WTC11 (cell line): ENCODE measurements around the gene TNFAIP3. TPM values are rescaled to one million over a fixed set of nuclear protein-coding genes. Genes with fewer than 3 reads are reported as not detected.

Source experiments
- ATAC-seq: fragments of 200-7000 bp; cut with Tn5 transposase; 2 replicates; pipeline ENCODE4 v1.10.0; 2021; ENCODE audit warnings: mild to moderate bottlenecking, moderate library complexity
- CTCF ChIA-PET: fragments of 300-600 bp; sonication (Branson Sonifier 250); formaldehyde crosslinking; loops from one replicate; lab custom pipeline; 2021; ENCODE audit warnings: antibody characterized with exemption; lab: Charles Lee
- POLR2A ChIA-PET: fragments of 350-600 bp; sonication (Branson Sonifier 250); formaldehyde crosslinking; loops from one replicate; lab custom pipeline; 2021; ENCODE audit warnings: antibody characterized with exemption; lab: Charles Lee
- DNase-seq: peaks from one replicate; pipeline ENCODE4 v3.0.0; 2021; ENCODE audit warnings: low spot score
- H3K27ac Mint-ChIP-seq: 2 replicates; pipeline ENCODE4 v1.8.0; 2021; ENCODE audit warnings: mixed read lengths
- H3K27me3 Mint-ChIP-seq: 2 replicates; pipeline ENCODE4 v1.8.0; 2021; ENCODE audit warnings: low read depth, mild to moderate bottlenecking, moderate library complexity, mixed read lengths
- H3K36me3 Mint-ChIP-seq: 2 replicates; pipeline ENCODE4 v1.8.0; 2021; ENCODE audit warnings: mixed read lengths
- H3K4me1 Mint-ChIP-seq: 2 replicates; pipeline ENCODE4 v1.8.0; 2022; ENCODE audit warnings: mixed read lengths
- H3K4me3 Mint-ChIP-seq: 2 replicates; pipeline ENCODE4 v1.8.0; 2021; ENCODE audit warnings: mild to moderate bottlenecking, moderate library complexity, mixed read lengths
- H3K9me3 Mint-ChIP-seq: 2 replicates; pipeline ENCODE4 v1.8.0; 2021; ENCODE audit warnings: mixed read lengths
- CREM ChIP-seq: sonication (generic); formaldehyde crosslinking; IDR thresholded peaks from 2 replicates; pipeline ENCODE4 v1.8.1; 2022; ENCODE audit warnings: mild to moderate bottlenecking, missing genetic modification reagents, moderate library complexity
- NFATC4 ChIP-seq: fragments of 250-450 bp; sonication (Bioruptor Pico); IDR thresholded peaks from 2 replicates; pipeline ENCODE4 v1.9.0; 2021; ENCODE audit warnings: mild to moderate bottlenecking
- NFE2L1 ChIP-seq: sonication (generic); formaldehyde crosslinking; IDR thresholded peaks from 2 replicates; pipeline ENCODE4 v1.8.1; 2023; ENCODE audit warnings: missing genetic modification reagents
- NFYB ChIP-seq: sonication (generic); formaldehyde crosslinking; conservative IDR thresholded peaks from 2 replicates; pipeline ENCODE4 v1.8.0; 2022; ENCODE audit warnings: low read depth, missing genetic modification reagents
- RORB ChIP-seq: fragments of 250-450 bp; sonication (Bioruptor Pico); IDR thresholded peaks from 2 replicates; pipeline ENCODE4 v1.9.0; 2021; ENCODE audit warnings: mild to moderate bottlenecking
- TEAD1 ChIP-seq: sonication (generic); formaldehyde crosslinking; IDR thresholded peaks from 2 replicates; pipeline ENCODE4 v1.8.0; 2022; ENCODE audit warnings: mild to moderate bottlenecking, missing genetic modification reagents
- ZNF396 ChIP-seq: fragments of 250-450 bp; sonication (Bioruptor Pico); IDR thresholded peaks from 2 replicates; pipeline ENCODE4 v1.8.0; 2021; ENCODE audit warnings: mild to moderate bottlenecking, moderate library complexity, borderline replicate concordance
- total RNA-seq: library from RNA; stranded (reverse); gene quantifications from 3 replicates; pipeline ENCODE4 v1.2.3, GENCODE V29; 2021
- TF ChIP-seq, protein P1 (sequence below): sonication (generic); formaldehyde crosslinking; conservative IDR thresholded peaks from 2 replicates; pipeline ENCODE4 v1.8.1; 2023; ENCODE audit warnings: mild to moderate bottlenecking, low read depth, missing genetic modification reagents, moderate library complexity
- TF ChIP-seq, protein P2 (sequence below): sonication (generic); formaldehyde crosslinking; conservative IDR thresholded peaks from 2 replicates; pipeline ENCODE4 v1.8.1; 2022; ENCODE audit warnings: mild to moderate bottlenecking, missing genetic modification reagents
- TF ChIP-seq, protein P3 (sequence below): sonication (generic); formaldehyde crosslinking; IDR thresholded peaks from 2 replicates; pipeline ENCODE4 v1.8.1; 2023; ENCODE audit warnings: mild to moderate bottlenecking, moderate library complexity, missing genetic modification reagents
- TF ChIP-seq, protein P4 (sequence below): sonication (generic); formaldehyde crosslinking; IDR thresholded peaks from 2 replicates; pipeline ENCODE4 v1.8.0; 2023; ENCODE audit warnings: missing genetic modification reagents, mild to moderate bottlenecking, borderline replicate concordance
- TF ChIP-seq, protein P5 (sequence below): sonication (generic); formaldehyde crosslinking; IDR thresholded peaks from 2 replicates; pipeline ENCODE4 v1.8.1; 2022; ENCODE audit warnings: mild to moderate bottlenecking, moderate library complexity, missing genetic modification reagents
- TF ChIP-seq, protein P6 (sequence below): sonication (generic); formaldehyde crosslinking; IDR thresholded peaks from 2 replicates; pipeline ENCODE4 v1.8.1; 2023; ENCODE audit warnings: mild to moderate bottlenecking, missing genetic modification reagents, moderate library complexity
- TF ChIP-seq, protein P7 (sequence below): sonication (generic); formaldehyde crosslinking; IDR thresholded peaks from 2 replicates; pipeline ENCODE4 v1.8.0; 2022; ENCODE audit warnings: mild to moderate bottlenecking, missing genetic modification reagents
- TF ChIP-seq, protein P8 (sequence below): sonication (generic); formaldehyde crosslinking; IDR thresholded peaks from 2 replicates; pipeline ENCODE4 v1.8.1; 2023; ENCODE audit warnings: mild to moderate bottlenecking, missing genetic modification reagents, borderline replicate concordance
- TF ChIP-seq, protein P9 (sequence below): fragments of 200-600 bp; IDR thresholded peaks from 2 replicates; pipeline ENCODE4 v1.8.0; 2022; ENCODE audit warnings: antibody characterized with exemption

Gene TNFAIP3
- total RNA-seq, 1 experiment from 2014 or later, result 4.2 TPM

DNA sequence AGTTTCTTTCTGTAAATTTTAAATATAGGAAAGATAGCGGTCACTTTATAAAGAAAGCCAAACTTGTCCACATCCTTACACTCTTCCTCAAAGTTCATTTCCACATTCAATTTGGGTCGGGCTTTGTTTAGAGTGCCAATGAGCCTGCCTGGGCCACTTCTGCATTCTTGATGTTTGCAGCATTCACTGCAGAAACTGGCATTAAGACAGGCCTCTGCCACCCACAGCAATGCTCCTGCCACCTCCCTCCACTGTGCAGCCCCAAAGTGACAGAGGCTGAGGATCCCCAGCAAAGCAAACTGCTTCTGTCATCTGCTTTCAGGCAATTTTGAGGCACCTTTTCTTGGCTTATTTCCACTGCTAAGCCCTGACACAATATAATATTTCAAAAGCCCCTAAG, 61.2 kb downstream of the TNFAIP3 start (continued):
- TF ChIP-seq, protein P1, sequence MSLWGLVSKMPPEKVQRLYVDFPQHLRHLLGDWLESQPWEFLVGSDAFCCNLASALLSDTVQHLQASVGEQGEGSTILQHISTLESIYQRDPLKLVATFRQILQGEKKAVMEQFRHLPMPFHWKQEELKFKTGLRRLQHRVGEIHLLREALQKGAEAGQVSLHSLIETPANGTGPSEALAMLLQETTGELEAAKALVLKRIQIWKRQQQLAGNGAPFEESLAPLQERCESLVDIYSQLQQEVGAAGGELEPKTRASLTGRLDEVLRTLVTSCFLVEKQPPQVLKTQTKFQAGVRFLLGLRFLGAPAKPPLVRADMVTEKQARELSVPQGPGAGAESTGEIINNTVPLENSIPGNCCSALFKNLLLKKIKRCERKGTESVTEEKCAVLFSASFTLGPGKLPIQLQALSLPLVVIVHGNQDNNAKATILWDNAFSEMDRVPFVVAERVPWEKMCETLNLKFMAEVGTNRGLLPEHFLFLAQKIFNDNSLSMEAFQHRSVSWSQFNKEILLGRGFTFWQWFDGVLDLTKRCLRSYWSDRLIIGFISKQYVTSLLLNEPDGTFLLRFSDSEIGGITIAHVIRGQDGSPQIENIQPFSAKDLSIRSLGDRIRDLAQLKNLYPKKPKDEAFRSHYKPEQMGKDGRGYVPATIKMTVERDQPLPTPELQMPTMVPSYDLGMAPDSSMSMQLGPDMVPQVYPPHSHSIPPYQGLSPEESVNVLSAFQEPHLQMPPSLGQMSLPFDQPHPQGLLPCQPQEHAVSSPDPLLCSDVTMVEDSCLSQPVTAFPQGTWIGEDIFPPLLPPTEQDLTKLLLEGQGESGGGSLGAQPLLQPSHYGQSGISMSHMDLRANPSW (CRISPR knock-in tag), result no peak
- TF ChIP-seq NFYB, result no peak
- TF ChIP-seq NFE2L1 (CRISPR knock-in tag), result no peak
- no peak for TF ChIP-seq ZNF396
- no peak for TF ChIP-seq RORB
- no peak for TF ChIP-seq NFATC4 (CRISPR knock-in tag)

DNA sequence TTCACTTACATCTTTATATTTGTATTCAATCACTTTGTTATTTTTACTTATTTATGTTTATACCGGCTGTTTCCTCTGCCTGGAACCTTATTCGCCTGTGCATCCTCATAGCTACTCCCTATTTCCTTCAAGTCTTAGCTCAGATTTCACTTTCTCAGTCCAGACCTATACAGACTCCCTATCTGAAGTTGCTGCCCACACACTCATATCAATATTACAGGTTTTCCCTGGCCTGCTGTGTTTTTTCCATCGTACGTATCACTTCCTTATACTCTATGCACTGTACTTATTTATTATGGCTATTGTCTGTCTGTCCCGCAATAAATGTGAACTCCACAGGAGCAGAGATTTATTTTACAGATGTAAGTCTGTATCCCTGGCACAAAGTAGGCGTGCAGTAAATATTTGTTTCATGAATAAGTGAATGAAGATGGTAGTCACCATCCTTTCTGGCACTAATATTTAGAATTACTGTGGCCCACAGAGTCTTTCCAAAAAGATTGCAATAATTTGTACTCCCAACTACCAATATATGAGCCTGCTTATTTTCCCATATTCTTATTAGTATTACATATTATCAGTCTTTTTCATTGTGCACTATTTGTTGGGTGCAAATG, 64.9 kb downstream of the TNFAIP3 start:
- Mint-ChIP-seq H3K36me3 (no peaks in the 10 kb centered on the region), H3K4me3 (no peak overlapping the region), H3K27ac (no peak overlapping the region), H3K9me3 (peaks cover 12% of the 10 kb centered on the region; the same call in 1 of the 2 replicates), H3K4me1 (peaks cover 14% of the 10 kb centered on the region), H3K27me3 (peaks cover 3% of the 10 kb centered on the region; the same call in 1 of the 2 replicates)
- POLR2A ChIA-PET, result no interaction called here
- ATAC-seq, result no peak
- CTCF ChIA-PET, result no interaction called here
- DNase-seq, result no peak
- TF ChIP-seq, protein P2, sequence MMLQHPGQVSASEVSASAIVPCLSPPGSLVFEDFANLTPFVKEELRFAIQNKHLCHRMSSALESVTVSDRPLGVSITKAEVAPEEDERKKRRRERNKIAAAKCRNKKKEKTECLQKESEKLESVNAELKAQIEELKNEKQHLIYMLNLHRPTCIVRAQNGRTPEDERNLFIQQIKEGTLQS, result no peak
- TF ChIP-seq, protein P3, sequence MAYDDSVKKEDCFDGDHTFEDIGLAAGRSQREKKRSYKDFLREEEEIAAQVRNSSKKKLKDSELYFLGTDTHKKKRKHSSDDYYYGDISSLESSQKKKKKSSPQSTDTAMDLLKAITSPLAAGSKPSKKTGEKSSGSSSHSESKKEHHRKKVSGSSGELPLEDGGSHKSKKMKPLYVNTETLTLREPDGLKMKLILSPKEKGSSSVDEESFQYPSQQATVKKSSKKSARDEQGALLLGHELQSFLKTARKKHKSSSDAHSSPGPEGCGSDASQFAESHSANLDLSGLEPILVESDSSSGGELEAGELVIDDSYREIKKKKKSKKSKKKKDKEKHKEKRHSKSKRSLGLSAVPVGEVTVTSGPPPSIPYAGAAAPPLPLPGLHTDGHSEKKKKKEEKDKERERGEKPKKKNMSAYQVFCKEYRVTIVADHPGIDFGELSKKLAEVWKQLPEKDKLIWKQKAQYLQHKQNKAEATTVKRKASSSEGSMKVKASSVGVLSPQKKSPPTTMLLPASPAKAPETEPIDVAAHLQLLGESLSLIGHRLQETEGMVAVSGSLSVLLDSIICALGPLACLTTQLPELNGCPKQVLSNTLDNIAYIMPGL (CRISPR knock-in tag), result no peak
- no peak for TF ChIP-seq CREM (CRISPR knock-in tag)
- TF ChIP-seq, protein P4, sequence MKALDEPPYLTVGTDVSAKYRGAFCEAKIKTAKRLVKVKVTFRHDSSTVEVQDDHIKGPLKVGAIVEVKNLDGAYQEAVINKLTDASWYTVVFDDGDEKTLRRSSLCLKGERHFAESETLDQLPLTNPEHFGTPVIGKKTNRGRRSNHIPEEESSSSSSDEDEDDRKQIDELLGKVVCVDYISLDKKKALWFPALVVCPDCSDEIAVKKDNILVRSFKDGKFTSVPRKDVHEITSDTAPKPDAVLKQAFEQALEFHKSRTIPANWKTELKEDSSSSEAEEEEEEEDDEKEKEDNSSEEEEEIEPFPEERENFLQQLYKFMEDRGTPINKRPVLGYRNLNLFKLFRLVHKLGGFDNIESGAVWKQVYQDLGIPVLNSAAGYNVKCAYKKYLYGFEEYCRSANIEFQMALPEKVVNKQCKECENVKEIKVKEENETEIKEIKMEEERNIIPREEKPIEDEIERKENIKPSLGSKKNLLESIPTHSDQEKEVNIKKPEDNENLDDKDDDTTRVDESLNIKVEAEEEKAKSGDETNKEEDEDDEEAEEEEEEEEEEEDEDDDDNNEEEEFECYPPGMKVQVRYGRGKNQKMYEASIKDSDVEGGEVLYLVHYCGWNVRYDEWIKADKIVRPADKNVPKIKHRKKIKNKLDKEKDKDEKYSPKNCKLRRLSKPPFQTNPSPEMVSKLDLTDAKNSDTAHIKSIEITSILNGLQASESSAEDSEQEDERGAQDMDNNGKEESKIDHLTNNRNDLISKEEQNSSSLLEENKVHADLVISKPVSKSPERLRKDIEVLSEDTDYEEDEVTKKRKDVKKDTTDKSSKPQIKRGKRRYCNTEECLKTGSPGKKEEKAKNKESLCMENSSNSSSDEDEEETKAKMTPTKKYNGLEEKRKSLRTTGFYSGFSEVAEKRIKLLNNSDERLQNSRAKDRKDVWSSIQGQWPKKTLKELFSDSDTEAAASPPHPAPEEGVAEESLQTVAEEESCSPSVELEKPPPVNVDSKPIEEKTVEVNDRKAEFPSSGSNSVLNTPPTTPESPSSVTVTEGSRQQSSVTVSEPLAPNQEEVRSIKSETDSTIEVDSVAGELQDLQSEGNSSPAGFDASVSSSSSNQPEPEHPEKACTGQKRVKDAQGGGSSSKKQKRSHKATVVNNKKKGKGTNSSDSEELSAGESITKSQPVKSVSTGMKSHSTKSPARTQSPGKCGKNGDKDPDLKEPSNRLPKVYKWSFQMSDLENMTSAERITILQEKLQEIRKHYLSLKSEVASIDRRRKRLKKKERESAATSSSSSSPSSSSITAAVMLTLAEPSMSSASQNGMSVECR, result no peak
- TF ChIP-seq, protein P5, sequence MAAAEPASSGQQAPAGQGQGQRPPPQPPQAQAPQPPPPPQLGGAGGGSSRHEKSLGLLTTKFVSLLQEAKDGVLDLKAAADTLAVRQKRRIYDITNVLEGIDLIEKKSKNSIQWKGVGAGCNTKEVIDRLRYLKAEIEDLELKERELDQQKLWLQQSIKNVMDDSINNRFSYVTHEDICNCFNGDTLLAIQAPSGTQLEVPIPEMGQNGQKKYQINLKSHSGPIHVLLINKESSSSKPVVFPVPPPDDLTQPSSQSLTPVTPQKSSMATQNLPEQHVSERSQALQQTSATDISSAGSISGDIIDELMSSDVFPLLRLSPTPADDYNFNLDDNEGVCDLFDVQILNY (CRISPR knock-in tag), result no peak
- TF ChIP-seq, protein P6, sequence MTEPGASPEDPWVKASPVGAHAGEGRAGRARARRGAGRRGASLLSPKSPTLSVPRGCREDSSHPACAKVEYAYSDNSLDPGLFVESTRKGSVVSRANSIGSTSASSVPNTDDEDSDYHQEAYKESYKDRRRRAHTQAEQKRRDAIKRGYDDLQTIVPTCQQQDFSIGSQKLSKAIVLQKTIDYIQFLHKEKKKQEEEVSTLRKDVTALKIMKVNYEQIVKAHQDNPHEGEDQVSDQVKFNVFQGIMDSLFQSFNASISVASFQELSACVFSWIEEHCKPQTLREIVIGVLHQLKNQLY (CRISPR knock-in tag), result no peak
- TF ChIP-seq, protein P7, sequence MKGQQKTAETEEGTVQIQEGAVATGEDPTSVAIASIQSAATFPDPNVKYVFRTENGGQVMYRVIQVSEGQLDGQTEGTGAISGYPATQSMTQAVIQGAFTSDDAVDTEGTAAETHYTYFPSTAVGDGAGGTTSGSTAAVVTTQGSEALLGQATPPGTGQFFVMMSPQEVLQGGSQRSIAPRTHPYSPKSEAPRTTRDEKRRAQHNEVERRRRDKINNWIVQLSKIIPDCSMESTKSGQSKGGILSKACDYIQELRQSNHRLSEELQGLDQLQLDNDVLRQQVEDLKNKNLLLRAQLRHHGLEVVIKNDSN (CRISPR knock-in tag), result no peak
- TF ChIP-seq TEAD1, result no peak
- TF ChIP-seq, protein P8, sequence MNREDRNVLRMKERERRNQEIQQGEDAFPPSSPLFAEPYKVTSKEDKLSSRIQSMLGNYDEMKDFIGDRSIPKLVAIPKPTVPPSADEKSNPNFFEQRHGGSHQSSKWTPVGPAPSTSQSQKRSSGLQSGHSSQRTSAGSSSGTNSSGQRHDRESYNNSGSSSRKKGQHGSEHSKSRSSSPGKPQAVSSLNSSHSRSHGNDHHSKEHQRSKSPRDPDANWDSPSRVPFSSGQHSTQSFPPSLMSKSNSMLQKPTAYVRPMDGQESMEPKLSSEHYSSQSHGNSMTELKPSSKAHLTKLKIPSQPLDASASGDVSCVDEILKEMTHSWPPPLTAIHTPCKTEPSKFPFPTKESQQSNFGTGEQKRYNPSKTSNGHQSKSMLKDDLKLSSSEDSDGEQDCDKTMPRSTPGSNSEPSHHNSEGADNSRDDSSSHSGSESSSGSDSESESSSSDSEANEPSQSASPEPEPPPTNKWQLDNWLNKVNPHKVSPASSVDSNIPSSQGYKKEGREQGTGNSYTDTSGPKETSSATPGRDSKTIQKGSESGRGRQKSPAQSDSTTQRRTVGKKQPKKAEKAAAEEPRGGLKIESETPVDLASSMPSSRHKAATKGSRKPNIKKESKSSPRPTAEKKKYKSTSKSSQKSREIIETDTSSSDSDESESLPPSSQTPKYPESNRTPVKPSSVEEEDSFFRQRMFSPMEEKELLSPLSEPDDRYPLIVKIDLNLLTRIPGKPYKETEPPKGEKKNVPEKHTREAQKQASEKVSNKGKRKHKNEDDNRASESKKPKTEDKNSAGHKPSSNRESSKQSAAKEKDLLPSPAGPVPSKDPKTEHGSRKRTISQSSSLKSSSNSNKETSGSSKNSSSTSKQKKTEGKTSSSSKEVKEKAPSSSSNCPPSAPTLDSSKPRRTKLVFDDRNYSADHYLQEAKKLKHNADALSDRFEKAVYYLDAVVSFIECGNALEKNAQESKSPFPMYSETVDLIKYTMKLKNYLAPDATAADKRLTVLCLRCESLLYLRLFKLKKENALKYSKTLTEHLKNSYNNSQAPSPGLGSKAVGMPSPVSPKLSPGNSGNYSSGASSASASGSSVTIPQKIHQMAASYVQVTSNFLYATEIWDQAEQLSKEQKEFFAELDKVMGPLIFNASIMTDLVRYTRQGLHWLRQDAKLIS (CRISPR knock-in tag), result no peak
- TF ChIP-seq, protein P9, sequence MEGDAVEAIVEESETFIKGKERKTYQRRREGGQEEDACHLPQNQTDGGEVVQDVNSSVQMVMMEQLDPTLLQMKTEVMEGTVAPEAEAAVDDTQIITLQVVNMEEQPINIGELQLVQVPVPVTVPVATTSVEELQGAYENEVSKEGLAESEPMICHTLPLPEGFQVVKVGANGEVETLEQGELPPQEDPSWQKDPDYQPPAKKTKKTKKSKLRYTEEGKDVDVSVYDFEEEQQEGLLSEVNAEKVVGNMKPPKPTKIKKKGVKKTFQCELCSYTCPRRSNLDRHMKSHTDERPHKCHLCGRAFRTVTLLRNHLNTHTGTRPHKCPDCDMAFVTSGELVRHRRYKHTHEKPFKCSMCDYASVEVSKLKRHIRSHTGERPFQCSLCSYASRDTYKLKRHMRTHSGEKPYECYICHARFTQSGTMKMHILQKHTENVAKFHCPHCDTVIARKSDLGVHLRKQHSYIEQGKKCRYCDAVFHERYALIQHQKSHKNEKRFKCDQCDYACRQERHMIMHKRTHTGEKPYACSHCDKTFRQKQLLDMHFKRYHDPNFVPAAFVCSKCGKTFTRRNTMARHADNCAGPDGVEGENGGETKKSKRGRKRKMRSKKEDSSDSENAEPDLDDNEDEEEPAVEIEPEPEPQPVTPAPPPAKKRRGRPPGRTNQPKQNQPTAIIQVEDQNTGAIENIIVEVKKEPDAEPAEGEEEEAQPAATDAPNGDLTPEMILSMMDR, result no peak
